Lung microvascular endothelial cell (primary cell): Measurements from ENCODE around the gene MOV10. TPM values are rescaled to one million over a fixed set of nuclear protein-coding genes. Genes with fewer than 3 reads are reported as not detected.

Experiments
- DNase-seq, 2 donors: peaks; one replicate each; pipeline versions ENCODE4 v3.0.0 to v3.0.0-alpha.2; 2010; ENCODE audit warnings: low read depth in 2 of 2
- total RNA-seq: library from RNA; depleted of rRNA; stranded (reverse); fragments of >200 nt; gene quantifications from 2 replicates; pipeline ENCODE4 v1.2.1, GENCODE V29; 2014

The MOV10 gene
- total RNA-seq, 1 donor from 2014 or later: 39.5 TPM

- DNase-seq: no peak
Observed at GRCh38 chr1:112729909-112730308, 55.5 kb downstream of the MOV10 start.

- no peak for DNase-seq
Observed at GRCh38 chr1:112731451-112731850, 57.0 kb downstream of the MOV10 start.

- peak; percentile 29 to 67 for DNase-seq
Observed at GRCh38 chr1:112735752-112736151, 61.3 kb downstream of the MOV10 start.

GRCh38 chr1:112737573-112737972, 63.1 kb downstream of the MOV10 start:
- no peak for DNase-seq

- no peak for DNase-seq
Observed at GRCh38 chr1:112743174-112744008, 68.9 kb downstream of the MOV10 start.

- peak; percentile 22 to 44 for DNase-seq
Observed at GRCh38 chr1:112744009-112744578, 69.6 kb downstream of the MOV10 start.

- DNase-seq: no peak
Observed at GRCh38 chr1:112748396-112748795, 73.9 kb downstream of the MOV10 start.

Other genes with a start within 250 kb of the MOV10 start
- 0.44 and 0.79 TPM in 2 replicates for gene WNT2B, start 165.7 kb upstream of the MOV10 start, total RNA-seq
- 9.2 and 17.3 TPM in 2 replicates for gene ST7L, start 55.5 kb upstream of the MOV10 start, total RNA-seq
- gene CAPZA1, start 54.8 kb upstream of the MOV10 start, total RNA-seq: 154 and 166 TPM in 2 replicates
- gene RHOC, start 32.5 kb downstream of the MOV10 start, total RNA-seq: 538 and 654 TPM in 2 replicates
- 0.65 and 0.79 TPM in 2 replicates for gene PPM1J, start 40.7 kb downstream of the MOV10 start, total RNA-seq